ENCODE measurements around the gene IGF1R.

The IGF1R gene

GRCh38 chr15:98777426-98777825 is 129.1 kb downstream of the IGF1R start:
- no peak for TF ChIP-seq CTCF (IDR thresholded peaks at IDR 0.05; ENCODE audit: low read depth, low read length)
- in situ Hi-C loops (cut with HindIII; ENCODE audit: low sequenced_read_pairs) = no loop called here
- no peak for DNase-seq (ENCODE audit: low read depth, low spot score)
- H3K4me3 ChIP-seq (ENCODE audit: low read depth, low read length) = no peak overlapping the region

GRCh38 chr15:98778263-98778959 is 130.1 kb downstream of the IGF1R start:
- no peak for TF ChIP-seq CTCF (IDR thresholded peaks at IDR 0.05; ENCODE audit: low read depth, low read length)
- in situ Hi-C loops (cut with HindIII; ENCODE audit: low sequenced_read_pairs) = no loop called here
- H3K4me3 ChIP-seq (ENCODE audit: low read depth, low read length) = no peak overlapping the region
- no peak for DNase-seq (ENCODE audit: low read depth, low spot score)

GRCh38 chr15:98778960-98779359 is 130.6 kb downstream of the IGF1R start:
- no peak overlapping the region for H3K4me3 ChIP-seq (ENCODE audit: low read depth, low read length)
- in situ Hi-C loops (cut with HindIII; ENCODE audit: low sequenced_read_pairs) = no loop called here
- TF ChIP-seq CTCF (IDR thresholded peaks at IDR 0.05; ENCODE audit: low read depth, low read length) = no peak
- DNase-seq (ENCODE audit: low read depth, low spot score) = no peak

- TF ChIP-seq CTCF (IDR thresholded peaks at IDR 0.05; ENCODE audit: low read depth, low read length) = peak; percentile 96
- H3K4me3 ChIP-seq (ENCODE audit: low read depth, low read length) = no peak overlapping the region
- in situ Hi-C loops (cut with HindIII; ENCODE audit: low sequenced_read_pairs) = no loop called here
- DNase-seq (ENCODE audit: low read depth, low spot score) = peak; percentile 72
Observed at GRCh38 chr15:98779463-98780071, 131.2 kb downstream of the IGF1R start.

- no peak for TF ChIP-seq CTCF (IDR thresholded peaks at IDR 0.05; ENCODE audit: low read depth, low read length)
- no peak for DNase-seq (ENCODE audit: low read depth, low spot score)
- H3K4me3 ChIP-seq (ENCODE audit: low read depth, low read length) = no peak overlapping the region
- in situ Hi-C loops (cut with HindIII; ENCODE audit: low sequenced_read_pairs) = no loop called here
Observed at GRCh38 chr15:98781838-98782237, 133.5 kb downstream of the IGF1R start.

- DNase-seq (ENCODE audit: low read depth, low spot score) = no peak
- H3K4me3 ChIP-seq (ENCODE audit: low read depth, low read length) = no peak overlapping the region
- in situ Hi-C loops (cut with HindIII; ENCODE audit: low sequenced_read_pairs) = no loop called here
- no peak for TF ChIP-seq CTCF (IDR thresholded peaks at IDR 0.05; ENCODE audit: low read depth, low read length)
Observed at GRCh38 chr15:98782801-98783200, 134.5 kb downstream of the IGF1R start.
